Smooth muscle cell of the brain vasculature (primary cell): Measurements from ENCODE around the gene MGAT4C.

Experiments
- DNase-seq: peaks from one replicate; pipeline ENCODE4 v3.0.0-alpha.2; 2012; ENCODE audit warnings: low read depth, low spot score

Gene MGAT4C

GRCh38 chr12:86229772-86230171 is 26.4 kb downstream of the MGAT4C start:
- DNase-seq: no peak

GRCh38 chr12:86228656-86229055 is 27.5 kb downstream of the MGAT4C start:
- no peak for DNase-seq

- DNase-seq: no peak
Measured at GRCh38 chr12:86226481-86226880, 29.7 kb downstream of the MGAT4C start.

- no peak for DNase-seq
Measured at GRCh38 chr12:86216591-86216990, 39.6 kb downstream of the MGAT4C start.

GRCh38 chr12:86213012-86213411 is 43.2 kb downstream of the MGAT4C start:
- DNase-seq: no peak

GRCh38 chr12:86198696-86199444 is 57.3 kb downstream of the MGAT4C start:
- DNase-seq: no peak

- no peak for DNase-seq
Measured at GRCh38 chr12:86196465-86196864, 59.7 kb downstream of the MGAT4C start.

- no peak for DNase-seq
Measured at GRCh38 chr12:86194721-86195120, 61.5 kb downstream of the MGAT4C start.

- no peak for DNase-seq
Measured at GRCh38 chr12:86193931-86194330, 62.3 kb downstream of the MGAT4C start.

GRCh38 chr12:86188226-86188625 is 68.0 kb downstream of the MGAT4C start:
- DNase-seq: no peak

- DNase-seq: no peak
Measured at GRCh38 chr12:86186449-86186848, 69.7 kb downstream of the MGAT4C start.

- DNase-seq: no peak
Measured at GRCh38 chr12:86179855-86180254, 76.3 kb downstream of the MGAT4C start.

- no peak for DNase-seq
Measured at GRCh38 chr12:86174188-86174587, 82.0 kb downstream of the MGAT4C start.

GRCh38 chr12:86172913-86173443 is 83.2 kb downstream of the MGAT4C start:
- no peak for DNase-seq

- no peak for DNase-seq
Measured at GRCh38 chr12:86170051-86170450, 86.1 kb downstream of the MGAT4C start.

GRCh38 chr12:86158956-86159355 is 97.2 kb downstream of the MGAT4C start:
- no peak for DNase-seq

GRCh38 chr12:86154620-86155019 is 101.6 kb downstream of the MGAT4C start:
- no peak for DNase-seq

GRCh38 chr12:86148612-86149011 is 107.6 kb downstream of the MGAT4C start:
- DNase-seq: no peak

GRCh38 chr12:86148071-86148470 is 108.1 kb downstream of the MGAT4C start:
- no peak for DNase-seq

- no peak for DNase-seq
Measured at GRCh38 chr12:86145156-86145555, 111.0 kb downstream of the MGAT4C start.

- no peak for DNase-seq
Measured at GRCh38 chr12:86143162-86143561, 113.0 kb downstream of the MGAT4C start.

- no peak for DNase-seq
Measured at GRCh38 chr12:86139671-86140070, 116.5 kb downstream of the MGAT4C start.

- no peak for DNase-seq
Measured at GRCh38 chr12:86138770-86139169, 117.4 kb downstream of the MGAT4C start.

GRCh38 chr12:86137936-86138335 is 118.3 kb downstream of the MGAT4C start:
- DNase-seq: no peak
